GM12801 (cell line): ENCODE measurements around the gene TFF3.

Source experiments
- CTCF ChIP-seq: IDR thresholded peaks from one replicate; pipeline ENCODE4 v1.5.1; 2011; ENCODE audit warnings: control low read depth; ENCODE audit not compliant: insufficient read length; ENCODE audit errors: extremely low read depth

TFF3 gene

GRCh38 chr21:42346866-42347600 lies 31.8 kb upstream of the TFF3 start:
- no peak for TF ChIP-seq CTCF

GRCh38 chr21:42346441-42346840 lies 31.2 kb upstream of the TFF3 start:
- TF ChIP-seq CTCF = no peak

GRCh38 chr21:42344631-42345030 lies 29.4 kb upstream of the TFF3 start:
- no peak for TF ChIP-seq CTCF

- TF ChIP-seq CTCF = no peak
These were observed 28.8 kb upstream of the TFF3 start for GRCh38 chr21:42343963-42344510.

- no peak for TF ChIP-seq CTCF
These were observed 28.3 kb upstream of the TFF3 start for GRCh38 chr21:42343556-42343955.

GRCh38 chr21:42343101-42343500 lies 27.9 kb upstream of the TFF3 start:
- TF ChIP-seq CTCF = no peak

GRCh38 chr21:42341776-42342542 lies 26.8 kb upstream of the TFF3 start:
- TF ChIP-seq CTCF = no peak
